SHP77 (cell line): ENCODE results near the gene SIN3A.
"Not testable (repeated sequence)": the region's sequence is repeated elsewhere in the genome, so short reads cannot be mapped to it uniquely, and the experiment has no call there.

Experiments used
- DNase-seq, 2 experiments: peaks; one replicate each; lab custom pipeline; 2025; lab: John Stamatoyannopoulos, UW

SIN3A gene

DNA sequence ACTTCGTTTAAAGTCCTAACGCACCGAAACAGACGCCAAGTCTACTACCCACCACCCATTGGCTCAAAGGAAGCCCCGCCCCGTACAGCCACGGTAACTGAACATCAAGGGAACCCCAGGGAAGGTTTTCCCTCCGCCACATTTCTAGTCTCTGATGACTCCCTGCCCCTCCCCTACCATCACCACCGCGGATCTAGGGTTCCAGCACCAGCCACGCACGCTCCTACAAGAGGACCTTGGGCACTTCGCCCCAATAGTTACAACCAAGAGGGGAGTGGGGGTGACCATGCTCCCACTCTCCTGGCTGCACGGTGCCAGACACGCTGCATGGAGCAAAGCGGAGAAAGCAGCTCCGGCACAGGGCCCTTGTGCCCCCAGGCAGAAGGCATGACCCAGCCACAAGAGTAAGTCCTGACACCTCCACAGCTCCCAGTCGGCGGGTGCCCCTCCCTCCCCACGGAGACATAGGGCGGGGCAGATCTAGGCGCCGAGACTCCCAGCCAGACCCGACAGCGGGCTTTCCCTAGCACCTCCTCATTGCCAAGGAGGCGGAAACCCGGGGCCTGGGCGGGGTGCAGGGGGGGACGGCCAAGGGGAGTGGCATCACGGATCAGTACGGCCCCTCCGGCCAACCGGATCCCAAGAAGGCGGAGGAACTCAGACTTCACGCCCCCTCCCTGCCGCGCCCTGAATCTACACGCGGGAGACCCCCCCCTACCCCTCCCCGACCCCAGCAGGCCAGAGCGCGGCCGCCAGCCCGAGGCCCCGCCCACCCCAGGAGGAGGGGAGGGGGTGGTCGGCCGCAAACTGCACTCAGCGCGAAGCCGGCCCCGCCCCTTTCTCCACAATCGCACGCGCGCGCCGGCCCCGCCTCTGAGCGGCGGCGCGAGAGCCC is 936 bp downstream of the SIN3A start:
- peak; percentile 90 to 92 for DNase-seq

DNA sequence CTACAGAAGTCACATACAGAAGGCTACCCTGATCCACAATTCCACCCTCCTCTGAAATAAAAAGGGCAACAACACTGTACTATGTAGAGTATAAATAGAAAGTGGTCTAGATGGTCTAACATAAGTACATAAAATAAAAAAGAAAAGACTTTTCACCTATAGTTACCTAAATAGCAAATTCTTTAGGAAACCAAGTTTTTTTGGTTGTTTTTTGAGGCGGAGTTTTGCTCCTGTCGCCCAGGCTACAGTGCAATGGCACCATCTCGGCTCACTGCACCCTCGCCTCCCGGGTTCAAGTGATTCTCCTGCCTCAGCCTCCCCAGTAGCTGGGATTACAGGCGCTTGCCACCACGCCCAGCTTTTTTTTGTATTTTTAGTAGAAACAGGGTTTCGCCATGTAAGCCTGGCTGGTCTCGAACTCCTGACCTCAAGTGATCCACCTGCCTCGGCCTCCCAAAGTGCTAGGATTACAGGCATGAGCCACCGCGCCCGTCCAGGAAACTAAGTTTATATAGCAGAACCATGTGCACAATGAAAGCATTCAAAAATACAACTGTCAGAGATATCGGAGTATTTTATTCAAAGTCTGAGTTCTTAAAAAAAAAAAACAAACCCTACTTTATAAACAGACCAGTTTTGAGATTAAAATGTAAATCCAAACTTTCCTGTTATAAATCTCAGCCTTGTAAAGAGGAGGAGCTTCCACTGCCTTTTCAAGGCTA is 1.7 kb downstream of the SIN3A start:
- DNase-seq: no peak

DNA sequence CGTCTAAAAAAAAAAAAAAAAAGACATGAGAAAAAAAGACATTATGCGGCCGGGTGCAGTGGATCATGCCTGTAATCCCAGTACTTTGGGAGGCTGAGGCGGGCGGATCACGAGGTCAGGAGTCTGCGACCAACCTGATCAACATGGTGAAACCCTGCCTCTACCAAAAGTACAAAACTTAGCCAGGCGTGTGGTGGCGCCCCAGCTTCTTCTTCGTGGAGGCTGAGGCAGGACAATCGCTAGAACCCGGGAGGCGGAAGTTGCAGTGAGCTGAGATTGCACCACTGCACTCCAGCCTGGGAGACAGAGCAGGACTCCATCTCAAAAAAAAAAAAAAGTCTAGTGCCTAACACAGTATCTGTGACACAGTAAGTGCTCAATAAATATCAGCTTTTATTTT is 3.3 kb downstream of the SIN3A start:
- not testable (repeated sequence) for DNase-seq

DNA sequence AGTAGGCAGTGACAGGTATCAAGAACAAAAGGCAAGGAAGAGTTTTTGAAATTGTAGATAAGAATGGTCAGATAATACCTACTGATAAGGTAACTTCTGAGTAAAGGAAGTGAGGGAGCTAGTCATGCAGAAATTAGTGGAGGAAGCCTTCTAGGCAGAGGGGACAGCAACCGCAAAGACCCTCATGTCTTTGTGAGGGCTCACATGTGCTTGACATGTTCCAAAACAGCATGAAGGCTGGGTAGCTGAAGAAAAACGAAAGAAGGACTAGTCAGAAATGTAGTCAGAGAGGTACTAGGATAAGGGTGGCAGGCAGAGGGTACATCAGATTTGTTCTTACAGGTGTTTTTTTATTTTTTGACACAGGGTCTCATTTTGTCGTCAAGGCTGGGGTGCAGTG is 5.3 kb downstream of the SIN3A start:
- DNase-seq: no peak

DNA sequence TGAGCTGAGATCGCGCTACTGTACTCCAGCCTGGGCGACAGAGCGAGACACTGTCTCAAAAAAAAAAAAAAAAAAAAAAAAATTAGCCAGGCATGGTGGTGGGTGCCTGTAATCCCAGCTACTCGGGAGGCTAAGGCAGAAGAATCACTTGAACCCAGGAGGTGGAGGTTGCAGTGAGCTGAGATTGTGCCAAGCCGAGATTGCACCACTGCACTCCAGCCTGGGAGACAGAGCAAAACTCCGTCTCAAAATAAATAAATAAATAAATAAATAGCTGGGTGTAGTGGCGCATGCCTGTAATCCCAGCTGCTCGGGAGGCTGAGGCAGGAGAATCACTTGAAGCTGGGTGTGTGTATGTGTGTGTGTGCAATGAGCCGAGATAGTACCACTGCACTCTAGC is 6.2 kb downstream of the SIN3A start:
- DNase-seq: not testable (repeated sequence)

DNA sequence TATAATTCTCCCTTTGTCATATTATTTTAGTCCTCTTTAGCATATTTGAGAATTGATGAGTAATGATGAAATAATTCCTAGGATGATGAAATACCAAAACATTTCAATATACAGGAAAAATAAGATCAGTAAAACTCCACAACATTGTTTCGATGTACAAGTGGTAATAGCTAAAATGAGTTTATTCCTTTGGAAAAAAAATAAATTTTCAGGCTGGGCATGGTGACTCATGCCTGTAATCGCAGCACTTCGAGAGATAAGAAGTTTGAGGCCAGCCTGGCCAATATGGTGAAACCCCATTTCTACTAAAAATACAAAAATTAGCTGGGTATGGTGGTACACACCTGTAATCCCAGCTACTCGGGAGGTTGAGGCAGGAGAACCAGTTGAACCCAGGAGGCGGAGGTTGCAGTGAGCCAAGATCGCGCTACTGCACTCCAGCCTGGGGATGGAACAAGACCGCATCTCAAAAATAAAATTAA is 7.5 kb downstream of the SIN3A start:
- DNase-seq: not testable (repeated sequence)

DNA sequence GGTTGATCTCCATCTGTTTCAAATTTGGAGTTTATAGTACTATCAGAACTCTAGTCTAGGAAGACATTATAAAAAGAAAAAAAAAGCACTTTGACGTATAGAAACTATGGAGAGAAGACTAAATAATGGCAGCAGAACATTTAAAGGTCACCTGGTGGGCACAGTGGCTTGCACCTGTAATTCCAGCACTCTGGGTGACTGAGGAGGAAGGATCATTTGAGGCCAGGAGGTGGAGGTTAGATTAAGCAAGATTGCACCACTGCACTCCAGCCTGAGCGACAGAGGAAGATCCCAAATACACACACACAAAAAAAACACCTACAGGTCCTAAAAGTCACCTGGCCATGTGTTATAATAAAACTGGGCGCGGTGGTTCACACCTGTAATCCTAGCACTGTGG is 13.8 kb downstream of the SIN3A start:
- no peak for DNase-seq

DNA sequence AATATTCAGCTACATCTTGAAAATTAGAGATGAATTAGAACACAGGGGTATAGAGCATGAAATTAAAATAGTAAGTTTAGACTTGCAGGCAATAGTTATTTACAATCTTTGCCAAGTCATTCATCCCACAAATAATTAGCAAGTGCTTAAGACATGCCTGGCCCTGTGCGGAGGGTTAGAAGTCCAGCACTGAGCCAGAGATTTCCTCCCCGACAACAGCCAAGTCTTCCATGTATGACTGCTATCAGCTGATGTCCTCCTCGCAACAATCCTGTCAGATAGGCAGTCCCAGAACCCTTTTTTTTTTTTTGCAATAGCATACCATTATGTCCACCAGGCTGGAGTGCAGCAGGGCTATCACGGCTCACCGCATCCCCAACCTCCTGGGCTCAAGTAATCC is 14.6 kb downstream of the SIN3A start:
- DNase-seq: no peak

DNA sequence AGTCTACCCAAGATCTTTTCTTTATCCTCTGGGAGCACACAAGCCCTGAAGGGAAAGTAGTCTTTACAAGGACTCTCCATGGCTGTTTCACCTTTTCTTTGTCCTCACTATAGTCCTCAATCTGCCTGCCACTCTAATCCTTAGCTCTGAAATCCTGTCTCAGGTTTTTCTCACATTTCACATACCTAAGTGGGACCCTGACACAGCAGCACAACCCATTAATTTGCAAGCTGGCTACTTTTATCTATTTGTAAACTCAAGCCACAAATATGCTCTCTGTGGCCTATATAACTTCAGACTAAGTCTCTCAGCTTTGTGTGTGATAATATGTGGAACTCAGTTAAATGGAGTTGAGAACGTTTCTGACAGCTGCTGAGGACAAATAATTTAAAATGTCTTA is 19.8 kb downstream of the SIN3A start:
- no peak for DNase-seq

DNA sequence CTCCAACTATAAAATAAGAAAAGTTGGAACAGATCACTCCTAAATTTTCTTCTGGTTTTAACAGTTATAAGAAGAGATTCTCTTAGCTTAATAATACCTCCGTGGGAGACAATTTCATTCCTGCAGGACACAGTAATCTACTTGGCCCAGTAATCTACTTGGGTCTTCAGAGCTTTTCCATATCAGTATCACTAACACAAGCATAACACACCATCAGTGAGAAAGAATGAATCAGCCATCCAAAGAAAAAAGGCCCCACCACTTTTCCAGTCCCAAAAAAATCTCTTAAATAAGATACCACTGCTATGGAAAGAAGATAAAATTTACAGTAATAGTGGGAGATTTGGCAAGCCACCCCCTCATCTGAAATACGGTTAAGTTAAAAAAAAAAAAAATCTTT is 20.2 kb downstream of the SIN3A start:
- DNase-seq: no peak

DNA sequence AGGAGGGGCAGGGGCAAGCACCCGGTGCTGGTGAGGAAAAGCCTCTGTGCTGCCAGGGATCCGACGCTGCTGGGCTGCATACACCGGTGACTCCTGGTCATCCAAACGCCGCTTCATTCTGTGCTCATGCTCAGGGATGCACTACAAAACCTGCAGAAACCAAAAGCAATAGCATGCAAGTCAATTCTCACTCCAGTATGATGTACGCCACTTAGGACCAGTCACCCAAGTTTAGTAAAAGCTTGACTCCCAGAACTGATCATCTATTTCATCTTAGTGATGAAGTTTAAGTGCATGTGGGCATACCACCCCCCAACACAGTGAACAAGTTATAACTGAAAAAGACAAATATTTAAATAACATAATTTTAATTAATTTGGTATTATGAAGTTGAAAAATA is 21.2 kb downstream of the SIN3A start:
- DNase-seq: no peak

DNA sequence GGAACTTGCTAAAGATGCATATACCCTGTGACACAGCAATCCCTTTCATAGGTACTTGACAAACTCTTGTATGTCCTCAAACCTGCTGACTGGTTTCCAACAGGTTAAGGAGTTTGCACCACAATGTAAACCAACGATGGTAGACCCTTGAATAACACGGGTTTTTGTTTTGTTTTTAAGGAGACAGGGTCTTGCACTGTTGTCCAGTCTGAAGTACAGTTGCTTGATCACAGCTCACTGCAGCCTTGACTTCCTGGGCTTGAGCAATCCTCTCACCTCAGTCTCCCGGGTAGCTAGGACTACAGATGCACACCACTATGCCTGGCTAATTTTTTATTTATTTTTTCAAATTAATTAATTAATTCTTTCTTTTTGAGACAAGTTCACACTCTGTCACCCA is 23.3 kb downstream of the SIN3A start:
- no peak for DNase-seq

DNA sequence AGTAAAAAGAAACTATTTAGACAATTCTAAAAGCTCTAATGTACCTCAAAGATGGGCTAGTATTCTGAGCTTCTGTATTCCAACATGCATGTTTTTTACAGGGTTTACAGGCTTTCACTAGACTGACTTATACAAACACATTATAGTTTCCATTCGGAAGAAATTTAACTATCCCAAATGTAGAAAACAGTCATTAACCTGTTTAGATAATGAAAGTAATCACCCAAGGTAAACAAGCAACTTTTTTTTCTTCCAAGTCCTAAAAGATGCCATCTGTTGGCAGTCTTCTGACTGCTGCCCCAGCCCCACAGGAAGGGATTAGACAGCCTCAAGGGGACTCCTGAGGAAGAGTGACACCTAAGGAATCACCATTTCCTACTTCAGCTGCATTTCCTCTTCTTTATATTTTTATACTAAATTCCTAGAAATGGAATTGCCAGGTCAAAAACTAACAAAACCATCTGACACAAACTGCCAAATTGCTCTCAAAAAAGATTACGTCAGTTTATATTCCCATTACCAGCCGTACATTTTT is 25.5 kb downstream of the SIN3A start:
- no peak for DNase-seq

DNA sequence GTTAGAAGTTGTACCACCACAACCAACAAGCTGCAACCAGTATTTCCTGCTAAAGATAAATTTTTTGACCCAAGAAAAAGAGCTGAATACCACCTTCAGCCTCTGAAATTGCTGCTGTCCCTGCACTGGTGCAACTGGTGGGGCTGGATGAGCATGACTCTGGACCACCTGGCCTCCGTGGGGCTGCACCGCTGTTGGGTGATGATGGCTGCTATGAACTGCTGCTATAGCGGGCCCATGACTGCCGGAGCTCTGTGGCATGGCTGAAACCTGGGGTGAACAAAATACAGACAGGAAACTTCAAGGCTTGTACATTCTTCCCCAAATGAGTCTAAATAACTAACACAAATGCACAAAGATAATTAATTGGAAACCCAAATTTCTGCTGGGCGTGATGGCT is 28.9 kb downstream of the SIN3A start:
- DNase-seq: no peak

DNA sequence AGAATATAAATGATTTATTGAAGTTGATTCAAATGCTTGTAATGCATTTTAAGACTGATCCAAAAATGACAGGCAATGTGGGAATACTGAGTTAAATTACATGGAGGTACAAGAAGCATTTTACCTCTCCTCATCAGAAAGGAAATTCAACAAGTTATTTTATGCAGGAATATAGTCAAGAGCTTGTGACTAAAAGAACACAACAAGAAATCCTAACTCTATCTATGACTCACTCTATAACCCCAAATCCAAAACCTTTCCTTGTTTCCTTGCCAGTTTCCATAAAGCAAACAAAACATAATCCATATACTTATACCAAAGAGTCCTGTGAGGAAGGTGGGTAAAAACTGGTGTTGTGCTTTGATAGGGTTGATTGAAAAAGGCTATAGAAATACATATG is 30.8 kb downstream of the SIN3A start:
- no peak for DNase-seq

DNA sequence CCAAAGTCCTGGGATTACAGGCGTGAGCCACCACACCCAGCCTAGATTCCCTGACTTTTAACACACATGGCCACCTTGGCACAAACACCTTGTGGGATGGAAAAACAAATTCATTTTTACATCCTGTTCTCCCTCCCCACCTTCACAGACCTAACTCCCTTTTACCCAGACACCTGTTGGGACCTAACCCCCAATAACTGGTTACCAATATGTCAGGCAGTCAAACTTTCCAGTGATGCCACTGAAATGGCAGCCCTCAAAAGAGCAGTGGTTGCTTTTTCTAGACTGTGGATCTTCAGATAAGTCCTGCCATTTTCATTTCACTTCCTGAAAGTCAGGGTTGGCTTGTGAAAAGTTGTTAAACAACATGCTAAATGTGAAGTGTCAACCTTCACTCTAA is 34.9 kb downstream of the SIN3A start:
- no peak for DNase-seq

DNA sequence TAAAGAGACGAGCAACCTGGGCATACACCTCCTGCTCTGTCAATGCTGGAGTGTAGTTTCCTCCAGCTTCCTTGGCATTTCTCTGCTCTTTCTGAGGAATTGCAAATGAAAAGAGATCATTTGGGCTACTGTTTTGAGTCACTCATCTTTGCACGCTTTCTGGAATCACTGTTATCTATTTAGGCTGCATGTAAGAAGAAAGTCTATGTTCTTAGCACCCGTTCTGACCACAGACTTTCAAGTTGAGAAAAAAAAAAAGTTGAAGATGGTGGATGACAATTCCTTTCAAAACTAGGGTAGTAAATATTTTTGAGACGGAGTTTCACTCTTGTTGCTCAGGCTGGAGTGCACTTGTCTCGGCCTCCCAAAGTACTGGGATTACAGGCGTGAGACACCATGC is 41.3 kb downstream of the SIN3A start:
- DNase-seq: no peak

DNA sequence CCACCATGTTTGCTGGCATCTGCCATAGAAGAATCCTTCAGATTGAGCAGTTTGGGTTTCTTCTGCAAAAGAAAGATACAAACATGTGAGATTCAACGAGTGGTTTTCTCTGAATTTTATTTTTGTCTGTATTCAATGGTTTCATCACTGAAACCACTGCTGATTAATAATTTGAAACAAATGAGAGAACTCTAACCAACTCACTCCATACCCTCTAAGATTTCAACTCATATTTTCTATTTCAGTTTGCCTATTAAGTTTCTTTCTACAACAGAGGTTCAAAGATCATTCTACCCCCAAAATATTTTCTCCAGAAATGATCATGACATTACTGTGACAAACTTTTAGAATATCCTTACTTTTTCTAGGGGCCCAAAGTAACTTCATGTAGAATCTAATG is 44.4 kb downstream of the SIN3A start:
- DNase-seq: no peak

DNA sequence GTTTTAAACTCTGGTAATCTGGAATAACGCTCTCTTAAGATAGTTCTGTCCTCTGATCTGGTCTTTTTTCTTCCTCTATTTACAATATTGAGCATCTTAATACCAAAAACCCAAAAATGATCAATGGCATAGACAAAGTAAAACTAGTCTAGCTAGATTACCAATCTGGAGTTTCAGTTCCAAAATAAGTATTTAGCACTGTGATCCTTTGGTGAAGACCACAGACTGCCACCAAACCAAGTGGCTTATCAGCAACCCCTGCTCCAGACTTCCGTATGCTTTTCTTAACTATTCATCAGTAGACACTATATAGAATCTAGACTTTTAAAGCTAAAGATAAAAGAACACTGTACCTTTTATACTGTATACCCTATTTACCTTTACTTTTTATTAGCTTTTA is 47.6 kb downstream of the SIN3A start:
- DNase-seq: no peak

DNA sequence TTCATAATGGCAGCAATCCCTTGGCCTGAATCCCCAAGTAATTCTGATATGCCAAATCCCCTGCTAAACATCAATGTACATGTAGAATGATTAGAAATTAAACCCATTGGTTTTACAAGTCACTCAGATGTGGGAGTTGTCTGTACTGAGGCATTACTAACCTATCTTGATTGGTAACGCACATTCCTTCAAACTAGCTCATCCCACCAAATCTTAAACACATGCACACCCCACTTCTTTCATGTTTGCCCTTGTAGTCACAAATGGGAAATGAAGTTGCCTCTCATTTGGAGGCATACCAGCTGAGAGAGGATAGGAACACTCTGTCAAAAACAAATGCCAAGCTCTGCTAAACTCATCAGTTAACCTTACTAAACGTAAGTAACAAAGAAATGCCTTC is 54.0 kb downstream of the SIN3A start:
- no peak for DNase-seq

DNA sequence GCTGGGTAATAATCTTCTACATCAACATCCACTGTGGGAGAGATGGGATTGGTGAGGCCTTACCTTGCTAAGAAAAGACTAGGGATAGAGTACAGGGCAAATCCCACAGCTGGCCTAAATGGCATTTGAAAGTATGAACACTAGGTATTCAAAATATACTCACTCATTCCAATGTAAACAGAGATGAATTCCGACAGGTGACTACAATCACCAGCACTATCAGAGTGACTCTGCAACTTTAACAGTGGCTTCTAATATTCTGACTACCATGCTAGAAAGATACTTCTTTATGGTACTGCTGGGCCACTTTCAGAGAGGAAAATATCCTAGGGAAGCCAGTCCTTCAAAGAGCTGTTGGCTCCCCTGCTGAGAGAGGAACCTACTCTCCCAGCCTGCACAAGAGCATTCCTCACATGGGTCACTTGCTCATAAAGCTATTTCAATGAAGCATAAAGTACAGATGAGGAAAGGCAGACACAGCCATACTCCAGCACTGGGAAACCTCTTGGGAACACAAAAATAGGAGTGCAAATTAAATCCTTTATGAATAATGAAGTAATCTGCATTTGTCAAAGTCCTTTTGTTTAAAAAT is 61.6 kb downstream of the SIN3A start:
- no peak for DNase-seq

DNA sequence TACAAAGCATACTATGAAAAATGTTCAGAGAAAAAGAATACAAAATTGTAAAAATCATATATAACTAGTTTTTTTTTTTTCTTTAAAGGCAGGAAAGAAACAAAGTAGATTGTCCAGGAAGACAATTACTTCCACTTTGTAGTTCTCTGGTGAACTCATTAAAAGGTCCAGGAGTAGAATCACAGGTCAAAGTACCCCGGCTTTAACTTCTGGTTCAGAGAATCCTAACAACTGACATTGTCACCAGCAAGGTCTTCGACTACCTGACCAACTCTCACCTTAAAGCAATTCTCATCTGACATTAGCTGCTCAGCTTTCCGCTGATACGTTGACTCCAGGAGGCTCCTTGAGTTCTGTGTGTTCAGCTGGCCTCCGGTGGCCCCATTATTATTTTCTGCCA is 67.5 kb downstream of the SIN3A start:
- not testable (repeated sequence) for DNase-seq

DNA sequence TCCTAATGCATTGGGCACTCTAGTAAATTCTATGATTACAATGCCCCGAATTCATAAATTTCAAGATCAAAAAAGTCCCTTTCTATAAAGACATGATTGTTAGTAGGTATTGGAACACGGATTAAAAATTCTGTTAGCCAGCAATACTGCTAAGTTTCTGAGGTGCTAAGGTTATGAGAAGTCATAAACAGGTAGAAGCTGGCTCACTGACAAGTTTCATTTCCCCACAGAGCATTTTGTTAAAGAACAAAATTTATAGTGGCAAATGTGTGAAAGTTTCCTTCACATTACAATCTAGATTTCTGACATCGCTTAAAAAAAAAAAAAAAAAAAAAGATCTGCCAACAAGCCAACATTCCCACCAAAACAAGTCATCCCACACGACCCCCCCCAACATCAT is 70.7 kb downstream of the SIN3A start:
- no peak for DNase-seq
